ENCODE data around the gene PLXND1.

PLXND1 gene

GRCh38 chr3:129567176-129567705 is 39.2 kb downstream of the PLXND1 start:
- no peak for DNase-seq (ENCODE audit: low read depth)
- no peak overlapping the region for H3K4me3 ChIP-seq (ENCODE audit: control insufficient read depth, low read depth, low read length)
- no peak for TF ChIP-seq CTCF (IDR thresholded peaks at IDR 0.05; ENCODE audit: control insufficient read depth, insufficient read depth, low read depth, low read length, missing control alignments)

GRCh38 chr3:129565902-129566301 is 40.6 kb downstream of the PLXND1 start:
- TF ChIP-seq CTCF (IDR thresholded peaks at IDR 0.05; ENCODE audit: control insufficient read depth, insufficient read depth, low read depth, low read length, missing control alignments) = no peak
- no peak for DNase-seq (ENCODE audit: low read depth)
- no peak overlapping the region for H3K4me3 ChIP-seq (ENCODE audit: control insufficient read depth, low read depth, low read length)

GRCh38 chr3:129564981-129565644 is 41.4 kb downstream of the PLXND1 start:
- no peak for TF ChIP-seq CTCF (IDR thresholded peaks at IDR 0.05; ENCODE audit: control insufficient read depth, insufficient read depth, low read depth, low read length, missing control alignments)
- no peak overlapping the region for H3K4me3 ChIP-seq (ENCODE audit: control insufficient read depth, low read depth, low read length)
- no peak for DNase-seq (ENCODE audit: low read depth)

- no peak for DNase-seq (ENCODE audit: low read depth)
- no peak for TF ChIP-seq CTCF (IDR thresholded peaks at IDR 0.05; ENCODE audit: control insufficient read depth, insufficient read depth, low read depth, low read length, missing control alignments)
Observed at GRCh38 chr3:129563850-129564535, 42.5 kb downstream of the PLXND1 start.

GRCh38 chr3:129563332-129563731 is 43.1 kb downstream of the PLXND1 start:
- TF ChIP-seq CTCF (IDR thresholded peaks at IDR 0.05; ENCODE audit: control insufficient read depth, insufficient read depth, low read depth, low read length, missing control alignments) = no peak
- DNase-seq (ENCODE audit: low read depth) = no peak
- no peak overlapping the region for H3K4me3 ChIP-seq (ENCODE audit: control insufficient read depth, low read depth, low read length)

More at GRCh38 chr3:129563850-129564535, 42.5 kb downstream of the PLXND1 start:
- no peak overlapping the region for H3K4me3 ChIP-seq (ENCODE audit: control insufficient read depth, low read depth, low read length)

GRCh38 chr3:129562803-129563202 is 43.7 kb downstream of the PLXND1 start:
- DNase-seq (ENCODE audit: low read depth) = no peak
- no peak overlapping the region for H3K4me3 ChIP-seq (ENCODE audit: control insufficient read depth, low read depth, low read length)
- no peak for TF ChIP-seq CTCF (IDR thresholded peaks at IDR 0.05; ENCODE audit: control insufficient read depth, insufficient read depth, low read depth, low read length, missing control alignments)
